ENCODE measurements around the gene FHOD1. TPM values are rescaled to one million over a fixed set of nuclear protein-coding genes. Genes with fewer than 3 reads are reported as not detected.

FHOD1 gene
- total and polyA plus RNA-seq, 2 experiments from 2014 or later, result 10.0 to 17.2 TPM

DNA sequence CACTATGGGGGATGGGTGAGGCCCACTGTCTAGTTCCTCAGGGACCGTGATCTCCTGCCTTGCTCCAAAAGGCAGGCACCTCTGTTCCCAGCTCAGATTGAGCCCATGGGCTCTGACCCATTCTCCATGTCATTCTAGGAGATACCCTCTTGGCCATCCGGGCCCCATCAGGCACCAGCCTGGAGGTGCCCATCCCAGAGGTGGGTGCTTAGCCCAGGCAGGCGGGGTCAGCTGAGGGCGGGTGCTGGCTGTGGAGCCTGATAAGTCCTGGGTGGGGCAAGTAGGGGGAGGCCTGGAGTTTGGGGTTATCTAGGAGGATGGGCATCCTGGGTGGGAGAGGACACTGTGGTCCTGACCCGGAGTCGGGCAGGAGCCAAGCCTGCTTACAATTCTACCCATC lies 53.0 kb downstream of the FHOD1 start:
- Histone ChIP-seq H3K27me3 (no peaks in the 10 kb centered on the region), H3K4me1 (ENCODE audit: insufficient read depth) (peaks cover 15% of the 10 kb centered on the region), H4K20me1 (ENCODE audit: insufficient read depth, poor library complexity, severe bottlenecking) (no peaks in the 10 kb centered on the region), H3K36me3 (replicated peaks; ENCODE audit: insufficient read depth, low read depth) (no peaks in the 10 kb centered on the region), H3K9me2 (replicated peaks; ENCODE audit: insufficient read depth) (no peaks in the 10 kb centered on the region), H3K4me3 (no peak overlapping the region), H3K79me2 (peaks cover 22% of the 10 kb centered on the region), H3K9me3 (ENCODE audit: low read depth) (no peaks in the 10 kb centered on the region), H2AFZ (no peak overlapping the region), H3K27ac (no peak overlapping the region), H3K4me2 (no peak overlapping the region)
- WGBS (ENCODE audit: low lambda C conversion rate, missing lambda C conversion rate), result 94% methylated on average over 6 of the region's 6 CpGs
- no peak for TF ChIP-seq EZH2 (IDR thresholded peaks at IDR 0.05; ENCODE audit: borderline replicate concordance)
- TF ChIP-seq, protein P1, sequence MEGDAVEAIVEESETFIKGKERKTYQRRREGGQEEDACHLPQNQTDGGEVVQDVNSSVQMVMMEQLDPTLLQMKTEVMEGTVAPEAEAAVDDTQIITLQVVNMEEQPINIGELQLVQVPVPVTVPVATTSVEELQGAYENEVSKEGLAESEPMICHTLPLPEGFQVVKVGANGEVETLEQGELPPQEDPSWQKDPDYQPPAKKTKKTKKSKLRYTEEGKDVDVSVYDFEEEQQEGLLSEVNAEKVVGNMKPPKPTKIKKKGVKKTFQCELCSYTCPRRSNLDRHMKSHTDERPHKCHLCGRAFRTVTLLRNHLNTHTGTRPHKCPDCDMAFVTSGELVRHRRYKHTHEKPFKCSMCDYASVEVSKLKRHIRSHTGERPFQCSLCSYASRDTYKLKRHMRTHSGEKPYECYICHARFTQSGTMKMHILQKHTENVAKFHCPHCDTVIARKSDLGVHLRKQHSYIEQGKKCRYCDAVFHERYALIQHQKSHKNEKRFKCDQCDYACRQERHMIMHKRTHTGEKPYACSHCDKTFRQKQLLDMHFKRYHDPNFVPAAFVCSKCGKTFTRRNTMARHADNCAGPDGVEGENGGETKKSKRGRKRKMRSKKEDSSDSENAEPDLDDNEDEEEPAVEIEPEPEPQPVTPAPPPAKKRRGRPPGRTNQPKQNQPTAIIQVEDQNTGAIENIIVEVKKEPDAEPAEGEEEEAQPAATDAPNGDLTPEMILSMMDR (IDR thresholded peaks at IDR 0.05; ENCODE audit: poor library complexity), result no peak
- TF ChIP-seq EZH2phosphoT487 (IDR thresholded peaks at IDR 0.05; ENCODE audit: low read depth, severe bottlenecking, unreplicated experiment), result no peak
- DNase-seq (ENCODE audit: low spot score), result no peak

DNA sequence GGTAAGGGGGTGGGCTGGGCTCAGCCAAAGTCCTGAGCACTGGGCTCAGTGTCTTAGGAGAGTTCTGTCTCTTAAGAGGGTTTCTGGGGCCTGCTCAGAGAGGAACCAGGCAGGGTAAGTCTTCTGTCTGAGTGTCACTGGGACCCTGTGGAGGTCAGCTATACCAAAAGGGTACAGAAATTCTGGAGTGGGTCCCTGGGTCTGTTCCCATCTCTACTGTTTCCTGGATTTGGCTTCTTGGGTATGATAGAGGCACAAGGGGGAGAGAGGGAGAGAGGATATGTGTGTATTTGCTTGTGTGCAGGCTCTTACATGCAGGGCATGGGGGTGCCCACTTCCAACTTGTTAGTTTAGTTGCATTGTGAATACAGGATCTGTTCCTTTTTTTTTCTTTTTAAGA lies 53.7 kb downstream of the FHOD1 start:
- Histone ChIP-seq H3K79me2 (peaks cover 22% of the 10 kb centered on the region), H3K4me3 (no peak overlapping the region)
- no peak for TF ChIP-seq EZH2 (IDR thresholded peaks at IDR 0.05; ENCODE audit: borderline replicate concordance)
- TF ChIP-seq, protein P1 (IDR thresholded peaks at IDR 0.05; ENCODE audit: poor library complexity), result no peak
- no peak for TF ChIP-seq EZH2phosphoT487 (IDR thresholded peaks at IDR 0.05; ENCODE audit: low read depth, severe bottlenecking, unreplicated experiment)

DNA sequence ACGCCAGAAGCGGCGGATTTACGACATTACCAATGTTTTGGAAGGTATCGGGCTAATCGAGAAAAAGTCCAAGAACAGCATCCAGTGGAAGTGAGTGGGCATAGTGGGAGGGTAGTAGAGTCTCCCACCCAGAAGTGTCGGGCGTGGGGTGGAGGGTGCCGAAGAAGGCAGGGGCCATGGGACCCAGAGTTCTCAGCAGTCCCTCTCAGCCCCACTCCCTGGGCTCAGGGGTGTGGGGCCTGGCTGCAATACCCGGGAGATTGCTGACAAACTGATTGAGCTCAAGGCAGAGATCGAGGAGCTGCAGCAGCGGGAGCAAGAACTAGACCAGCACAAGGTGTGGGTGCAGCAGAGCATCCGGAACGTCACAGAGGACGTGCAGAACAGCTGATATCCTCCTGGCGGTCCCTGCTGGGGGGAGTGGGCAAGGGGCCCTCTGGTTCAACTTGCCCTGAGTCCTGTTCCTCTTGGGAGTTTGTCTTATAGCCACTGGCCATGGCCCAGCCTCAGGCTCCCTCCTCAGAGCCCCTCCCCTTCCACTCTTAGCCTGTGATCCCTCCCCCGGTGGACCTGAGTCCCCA lies 54.4 kb downstream of the FHOD1 start:
- H4K20me1 ChIP-seq (ENCODE audit: insufficient read depth, poor library complexity, severe bottlenecking), result no peaks in the 10 kb centered on the region
- DNase-seq (ENCODE audit: low spot score), result no peak
- no peaks in the 10 kb centered on the region for H3K36me3 ChIP-seq (replicated peaks; ENCODE audit: insufficient read depth, low read depth)
- H3K4me1 ChIP-seq (ENCODE audit: insufficient read depth), result peaks cover 10% of the 10 kb centered on the region
- no peaks in the 10 kb centered on the region for H3K9me2 ChIP-seq (replicated peaks; ENCODE audit: insufficient read depth)
- 36% methylated on average over 17 of the region's 17 CpGs for WGBS (ENCODE audit: low lambda C conversion rate, missing lambda C conversion rate)
- peak overlapping the region; percentile 44 for H3K27ac ChIP-seq
- H3K27me3 ChIP-seq, result no peaks in the 10 kb centered on the region
- peak overlapping the region; percentile 99 for H3K4me2 ChIP-seq
- no peaks in the 10 kb centered on the region for H3K9me3 ChIP-seq (ENCODE audit: low read depth)
- no peak overlapping the region for H2AFZ ChIP-seq
- H3K79me2 ChIP-seq, result peaks cover 22% of the 10 kb centered on the region
- H3K4me3 ChIP-seq, result peak overlapping the region; percentile 65
- TF ChIP-seq EZH2phosphoT487 (IDR thresholded peaks at IDR 0.05; ENCODE audit: low read depth, severe bottlenecking, unreplicated experiment) (no peak), EZH2 (IDR thresholded peaks at IDR 0.05; ENCODE audit: borderline replicate concordance) (no peak)
- TF ChIP-seq, protein P1 (IDR thresholded peaks at IDR 0.05; ENCODE audit: poor library complexity), result no peak

More for the DNA sequence above, 53.7 kb downstream of the FHOD1 start:
- no peaks in the 10 kb centered on the region for H3K27me3 ChIP-seq
- H3K36me3 ChIP-seq (replicated peaks; ENCODE audit: insufficient read depth, low read depth), result no peaks in the 10 kb centered on the region
- no peak for DNase-seq (ENCODE audit: low spot score)
- H4K20me1 ChIP-seq (ENCODE audit: insufficient read depth, poor library complexity, severe bottlenecking), result no peaks in the 10 kb centered on the region
- no peak overlapping the region for H3K27ac ChIP-seq
- H2AFZ ChIP-seq, result no peak overlapping the region
- no peaks in the 10 kb centered on the region for H3K9me2 ChIP-seq (replicated peaks; ENCODE audit: insufficient read depth)
- no peaks in the 10 kb centered on the region for H3K9me3 ChIP-seq (ENCODE audit: low read depth)
- peak overlapping the region; percentile 99 for H3K4me2 ChIP-seq
- peaks cover 12% of the 10 kb centered on the region for H3K4me1 ChIP-seq (ENCODE audit: insufficient read depth)
